Fibroblast of pulmonary artery (primary cell): ENCODE results near the gene SEMA5A.

Experiments used
- DNase-seq: peaks from one replicate; pipeline ENCODE4 v3.0.0-alpha.2; 2010; ENCODE audit warnings: low read depth
- H3K4me3 ChIP-seq: replicated peaks from 2 replicates; pipeline ENCODE4 v1.5.1; 2011; ENCODE audit warnings: low read depth, mild to moderate bottlenecking, control low read depth, low read length, moderate library complexity
- TF ChIP-seq, protein P1 (sequence below): IDR thresholded peaks from 2 replicates; pipeline ENCODE4 v1.5.1; 2011; ENCODE audit warnings: mild to moderate bottlenecking, control low read depth, low read length, inconsistent platforms; ENCODE audit errors: missing control alignments

The SEMA5A gene

DNA sequence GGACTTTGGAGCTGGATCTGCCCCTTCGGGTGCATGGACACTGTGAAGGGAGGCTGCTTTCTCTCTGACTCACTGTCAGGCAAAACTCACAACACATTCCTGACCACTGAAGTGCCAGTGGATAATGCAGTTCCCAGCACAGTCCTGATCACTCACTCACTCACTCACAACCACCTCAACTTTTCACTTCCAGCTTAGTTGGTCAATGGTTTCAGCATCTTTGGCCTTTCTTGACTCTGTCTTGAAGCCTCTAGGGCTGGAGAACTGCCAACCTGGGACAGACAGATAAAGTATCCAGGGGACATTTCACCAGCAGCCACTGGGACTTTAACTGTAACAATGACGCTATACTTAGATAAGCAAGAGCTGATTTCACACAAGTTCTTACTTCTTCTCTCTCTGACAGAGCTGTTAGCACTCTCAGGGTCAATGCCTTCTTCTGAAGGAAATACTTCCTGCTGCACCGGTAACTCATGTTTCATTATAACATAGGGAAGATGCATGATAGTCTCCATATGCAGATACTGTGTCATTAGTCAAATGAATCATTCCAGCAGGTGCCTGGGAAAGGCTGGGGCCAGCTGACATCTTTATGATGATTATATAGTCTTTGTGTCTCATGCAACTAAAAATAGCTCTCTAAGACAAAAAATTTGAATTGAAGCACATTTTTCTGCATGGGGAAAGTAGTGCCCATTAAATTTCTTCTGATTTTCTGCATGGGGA, 499.0 kb downstream of the SEMA5A start:
- TF ChIP-seq, protein P1, sequence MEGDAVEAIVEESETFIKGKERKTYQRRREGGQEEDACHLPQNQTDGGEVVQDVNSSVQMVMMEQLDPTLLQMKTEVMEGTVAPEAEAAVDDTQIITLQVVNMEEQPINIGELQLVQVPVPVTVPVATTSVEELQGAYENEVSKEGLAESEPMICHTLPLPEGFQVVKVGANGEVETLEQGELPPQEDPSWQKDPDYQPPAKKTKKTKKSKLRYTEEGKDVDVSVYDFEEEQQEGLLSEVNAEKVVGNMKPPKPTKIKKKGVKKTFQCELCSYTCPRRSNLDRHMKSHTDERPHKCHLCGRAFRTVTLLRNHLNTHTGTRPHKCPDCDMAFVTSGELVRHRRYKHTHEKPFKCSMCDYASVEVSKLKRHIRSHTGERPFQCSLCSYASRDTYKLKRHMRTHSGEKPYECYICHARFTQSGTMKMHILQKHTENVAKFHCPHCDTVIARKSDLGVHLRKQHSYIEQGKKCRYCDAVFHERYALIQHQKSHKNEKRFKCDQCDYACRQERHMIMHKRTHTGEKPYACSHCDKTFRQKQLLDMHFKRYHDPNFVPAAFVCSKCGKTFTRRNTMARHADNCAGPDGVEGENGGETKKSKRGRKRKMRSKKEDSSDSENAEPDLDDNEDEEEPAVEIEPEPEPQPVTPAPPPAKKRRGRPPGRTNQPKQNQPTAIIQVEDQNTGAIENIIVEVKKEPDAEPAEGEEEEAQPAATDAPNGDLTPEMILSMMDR = no peak
- H3K4me3 ChIP-seq = no peak overlapping the region
- DNase-seq = peak; percentile 89

DNA sequence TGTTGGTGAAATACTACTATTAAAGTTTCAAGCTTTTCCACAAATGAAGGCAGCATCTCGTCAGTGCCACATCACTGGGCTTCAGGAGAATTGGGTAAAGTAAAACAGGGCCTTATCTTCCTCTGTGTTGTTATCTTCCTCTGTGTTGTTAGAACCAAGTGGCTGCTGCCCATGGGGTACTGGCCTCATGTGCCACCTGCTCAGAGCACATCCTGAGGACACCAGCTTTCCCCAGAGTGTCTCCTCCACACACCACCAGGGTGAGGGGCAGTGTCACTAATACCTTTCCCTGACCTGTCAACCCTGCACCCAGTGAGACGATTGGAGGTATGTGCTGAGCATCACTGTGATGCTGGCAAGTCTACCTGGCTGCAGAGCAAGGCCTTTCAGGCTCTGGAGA, 499.9 kb downstream of the SEMA5A start:
- DNase-seq = no peak
- TF ChIP-seq, protein P1 = no peak

DNA sequence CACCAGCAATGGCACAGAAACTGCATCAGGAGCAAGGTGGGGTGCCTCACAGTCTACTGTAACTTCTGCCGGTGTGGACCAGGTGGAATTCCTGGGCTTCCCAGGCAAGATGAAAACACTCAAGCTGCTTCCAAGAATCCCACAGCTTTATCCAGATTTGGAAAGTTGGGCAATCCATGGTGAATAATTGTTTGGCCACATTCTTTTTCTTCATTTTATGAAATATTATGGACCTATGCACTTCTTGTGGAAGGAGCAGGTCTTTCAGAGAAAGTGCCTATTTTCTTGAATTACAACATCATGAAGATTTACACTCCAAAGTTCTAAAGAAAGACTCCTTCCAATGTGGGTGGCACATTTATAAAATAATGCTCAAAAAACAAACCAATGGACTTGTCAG, 503.6 kb downstream of the SEMA5A start:
- H3K4me3 ChIP-seq = no peak overlapping the region
- TF ChIP-seq, protein P1 = no peak
- peak; percentile 35 for DNase-seq

More for the DNA sequence above, 499.9 kb downstream of the SEMA5A start:
- no peak overlapping the region for H3K4me3 ChIP-seq

DNA sequence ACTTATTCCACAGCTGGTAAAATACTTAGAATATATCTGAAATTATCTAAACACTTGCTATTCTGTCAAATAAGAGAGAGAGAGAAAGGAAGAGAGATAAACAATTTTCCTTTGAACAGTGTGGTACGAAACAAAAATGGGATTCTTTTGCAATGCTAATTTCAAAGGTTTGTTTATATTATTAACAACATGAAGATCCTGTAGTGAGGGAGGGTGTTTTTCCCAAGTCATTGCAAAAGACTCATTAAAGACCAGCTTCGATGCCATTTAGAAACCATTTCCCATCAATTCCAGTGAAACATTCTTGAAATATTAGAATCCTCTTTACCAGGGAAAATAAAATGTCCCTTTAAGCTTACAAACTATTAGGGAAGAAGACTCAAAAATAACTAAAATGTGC, 505.4 kb downstream of the SEMA5A start:
- no peak for DNase-seq
- TF ChIP-seq, protein P1 = no peak
- no peak overlapping the region for H3K4me3 ChIP-seq

DNA sequence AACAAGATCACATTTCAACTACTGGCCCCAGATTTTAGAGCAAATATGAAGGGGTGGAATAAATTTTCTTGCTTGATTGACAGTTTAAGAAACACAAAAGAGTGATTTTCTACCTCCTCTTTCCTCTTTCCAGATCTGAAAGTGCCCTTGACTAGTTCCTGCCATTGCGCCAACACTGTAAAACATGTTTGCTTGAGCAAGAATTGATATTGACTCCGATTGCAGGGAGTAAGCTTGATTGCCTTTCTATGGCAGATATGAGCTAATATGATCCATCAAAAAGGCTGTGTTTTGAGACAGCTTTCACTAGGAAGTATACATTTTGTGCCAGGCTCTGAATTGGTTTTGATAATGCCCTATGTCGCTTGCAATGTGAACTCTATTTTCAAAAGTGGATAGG, 508.8 kb downstream of the SEMA5A start:
- no peak overlapping the region for H3K4me3 ChIP-seq
- TF ChIP-seq, protein P1 = no peak
- no peak for DNase-seq

DNA sequence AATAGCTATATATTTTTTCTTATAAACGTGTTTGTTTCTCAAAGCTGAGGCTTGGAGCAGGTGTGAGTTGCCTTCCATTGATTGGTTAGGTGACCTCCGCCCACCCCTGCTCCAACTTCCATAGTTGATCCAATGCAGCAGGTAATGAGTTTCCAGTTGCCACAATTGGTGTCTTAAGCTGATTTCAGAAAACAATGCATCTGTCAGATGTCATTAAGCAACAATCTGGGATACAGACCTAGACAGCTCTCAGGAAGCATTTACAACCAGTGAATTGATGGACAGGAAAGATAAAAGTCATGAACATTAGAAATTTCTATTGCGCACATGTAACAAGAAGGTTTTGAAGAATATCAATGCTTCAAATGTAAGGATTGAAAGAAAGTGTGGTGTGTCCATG, 510.5 kb downstream of the SEMA5A start:
- TF ChIP-seq, protein P1 = no peak
- H3K4me3 ChIP-seq = no peak overlapping the region
- no peak for DNase-seq

DNA sequence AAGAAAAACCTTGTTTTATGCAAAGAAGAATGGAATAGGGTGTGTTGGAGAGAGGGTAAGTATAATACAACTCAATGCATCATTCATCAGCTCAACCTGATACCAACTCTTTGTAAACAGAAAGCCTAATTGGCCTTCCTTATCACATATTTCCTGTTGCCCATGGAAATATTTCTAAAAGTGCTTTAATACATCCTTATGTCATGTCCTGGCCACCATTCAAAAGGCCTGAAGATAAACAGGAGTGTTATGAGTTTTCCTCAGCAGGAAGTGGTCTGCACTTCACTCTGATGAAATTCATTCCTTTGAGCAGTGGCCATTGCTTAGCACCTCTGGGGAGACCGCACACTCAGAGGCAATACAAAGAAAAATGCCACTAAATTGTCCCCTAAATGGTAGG, 511.2 kb downstream of the SEMA5A start:
- peak; percentile 88 for DNase-seq
- no peak overlapping the region for H3K4me3 ChIP-seq
- TF ChIP-seq, protein P1 = no peak
